ENCODE measurements around the gene HASPIN. TPM values are rescaled to one million over a fixed set of nuclear protein-coding genes. Genes with fewer than 3 reads are reported as not detected.

The HASPIN gene
- total RNA-seq, 1 experiment from 2014 or later: 30.0 TPM

DNA sequence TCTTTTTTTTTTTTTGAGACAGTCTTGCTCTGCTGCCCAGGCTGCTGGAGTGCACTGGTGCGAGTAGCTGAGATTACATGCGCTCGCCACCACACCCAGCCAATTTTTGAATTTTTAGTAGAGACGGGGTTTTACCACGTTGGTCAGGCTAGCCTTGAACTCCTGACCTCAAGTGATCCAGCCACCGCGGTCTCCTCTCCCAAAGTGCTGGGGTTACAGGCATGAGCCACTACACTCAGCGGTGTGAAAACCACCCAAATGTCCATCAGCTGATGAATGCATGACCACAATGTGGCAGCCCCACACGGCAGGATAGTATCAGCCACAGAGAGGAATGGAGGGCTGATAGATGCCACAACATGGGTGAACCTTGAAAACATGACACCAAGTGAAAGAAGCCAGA is 29.9 kb upstream of the HASPIN start (continued):
- TF ChIP-seq, protein P1, sequence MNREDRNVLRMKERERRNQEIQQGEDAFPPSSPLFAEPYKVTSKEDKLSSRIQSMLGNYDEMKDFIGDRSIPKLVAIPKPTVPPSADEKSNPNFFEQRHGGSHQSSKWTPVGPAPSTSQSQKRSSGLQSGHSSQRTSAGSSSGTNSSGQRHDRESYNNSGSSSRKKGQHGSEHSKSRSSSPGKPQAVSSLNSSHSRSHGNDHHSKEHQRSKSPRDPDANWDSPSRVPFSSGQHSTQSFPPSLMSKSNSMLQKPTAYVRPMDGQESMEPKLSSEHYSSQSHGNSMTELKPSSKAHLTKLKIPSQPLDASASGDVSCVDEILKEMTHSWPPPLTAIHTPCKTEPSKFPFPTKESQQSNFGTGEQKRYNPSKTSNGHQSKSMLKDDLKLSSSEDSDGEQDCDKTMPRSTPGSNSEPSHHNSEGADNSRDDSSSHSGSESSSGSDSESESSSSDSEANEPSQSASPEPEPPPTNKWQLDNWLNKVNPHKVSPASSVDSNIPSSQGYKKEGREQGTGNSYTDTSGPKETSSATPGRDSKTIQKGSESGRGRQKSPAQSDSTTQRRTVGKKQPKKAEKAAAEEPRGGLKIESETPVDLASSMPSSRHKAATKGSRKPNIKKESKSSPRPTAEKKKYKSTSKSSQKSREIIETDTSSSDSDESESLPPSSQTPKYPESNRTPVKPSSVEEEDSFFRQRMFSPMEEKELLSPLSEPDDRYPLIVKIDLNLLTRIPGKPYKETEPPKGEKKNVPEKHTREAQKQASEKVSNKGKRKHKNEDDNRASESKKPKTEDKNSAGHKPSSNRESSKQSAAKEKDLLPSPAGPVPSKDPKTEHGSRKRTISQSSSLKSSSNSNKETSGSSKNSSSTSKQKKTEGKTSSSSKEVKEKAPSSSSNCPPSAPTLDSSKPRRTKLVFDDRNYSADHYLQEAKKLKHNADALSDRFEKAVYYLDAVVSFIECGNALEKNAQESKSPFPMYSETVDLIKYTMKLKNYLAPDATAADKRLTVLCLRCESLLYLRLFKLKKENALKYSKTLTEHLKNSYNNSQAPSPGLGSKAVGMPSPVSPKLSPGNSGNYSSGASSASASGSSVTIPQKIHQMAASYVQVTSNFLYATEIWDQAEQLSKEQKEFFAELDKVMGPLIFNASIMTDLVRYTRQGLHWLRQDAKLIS (CRISPR knock-in tag; IDR thresholded peaks at IDR 0.05; ENCODE audit: borderline replicate concordance): no peak

DNA sequence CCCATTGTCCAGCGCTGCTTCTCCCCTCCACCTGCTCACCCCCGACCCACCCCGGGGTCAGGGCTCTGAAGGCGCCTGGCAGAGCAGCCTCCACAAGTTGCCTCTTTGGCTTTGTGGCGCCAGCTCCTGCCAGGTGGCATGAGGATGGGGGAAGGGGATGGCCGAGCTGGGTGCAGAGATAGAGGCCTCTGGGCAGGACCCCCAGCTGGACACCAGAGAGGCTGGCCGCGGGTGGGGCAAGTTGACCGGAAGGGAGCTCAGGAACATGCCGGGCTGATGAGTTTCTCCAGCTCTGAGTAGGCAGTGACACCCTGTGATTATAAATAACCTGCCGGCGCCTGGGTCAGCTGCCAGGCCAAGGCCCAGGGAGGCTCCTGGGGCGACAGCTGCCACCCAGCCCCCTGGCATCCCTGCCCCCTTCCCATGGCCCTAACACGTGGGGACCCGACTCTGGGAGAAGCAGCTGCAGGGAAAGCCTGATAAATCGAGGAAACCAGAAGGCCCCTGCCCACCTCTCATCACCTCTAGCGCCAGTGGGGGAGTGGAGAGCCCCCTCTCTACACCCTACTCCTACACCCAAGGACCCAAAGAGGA is 28.5 kb upstream of the HASPIN start:
- H3K27me3 Mint-ChIP-seq (ENCODE audit: low read depth): peaks cover 35% of the 10 kb centered on the region
- TF ChIP-seq MYBL2 (CRISPR knock-in tag; IDR thresholded peaks at IDR 0.05) (no peak), KAT7 (CRISPR knock-in tag; IDR thresholded peaks at IDR 0.05; ENCODE audit: borderline replicate concordance) (0 out of 2 replicates have a peak, but pooled peaks have one; percentile 46)
- ATAC-seq (no peak), DNase-seq (ENCODE audit: low spot score) (no peak)
- H3K9me3 Mint-ChIP-seq: 0 out of 2 replicates have a peak, but pooled peaks cover 7% of the 10 kb centered on the region
- no peaks in the 10 kb centered on the region for H3K36me3 Mint-ChIP-seq
- peak overlapping the region; percentile 63 for H3K4me3 Mint-ChIP-seq
- ChIA-PET CTCF (interaction anchor here (1.0 to 5.0 kb wide), 10 partner anchors 12 to 162 kb away, joined by 3 to 85 read pairs (median 6); partner anchors contain the start of genes HASPIN and SHPK), POLR2A (interaction anchor here (0.6 to 1.6 kb wide), 6 partner anchors 16 to 379 kb away, joined by 3 to 6 read pairs (median 3); partner anchors contain the start of gene HASPIN)
- H3K27ac Mint-ChIP-seq: no peak overlapping the region
- peaks cover 10% of the 10 kb centered on the region for H3K4me1 Mint-ChIP-seq

DNA sequence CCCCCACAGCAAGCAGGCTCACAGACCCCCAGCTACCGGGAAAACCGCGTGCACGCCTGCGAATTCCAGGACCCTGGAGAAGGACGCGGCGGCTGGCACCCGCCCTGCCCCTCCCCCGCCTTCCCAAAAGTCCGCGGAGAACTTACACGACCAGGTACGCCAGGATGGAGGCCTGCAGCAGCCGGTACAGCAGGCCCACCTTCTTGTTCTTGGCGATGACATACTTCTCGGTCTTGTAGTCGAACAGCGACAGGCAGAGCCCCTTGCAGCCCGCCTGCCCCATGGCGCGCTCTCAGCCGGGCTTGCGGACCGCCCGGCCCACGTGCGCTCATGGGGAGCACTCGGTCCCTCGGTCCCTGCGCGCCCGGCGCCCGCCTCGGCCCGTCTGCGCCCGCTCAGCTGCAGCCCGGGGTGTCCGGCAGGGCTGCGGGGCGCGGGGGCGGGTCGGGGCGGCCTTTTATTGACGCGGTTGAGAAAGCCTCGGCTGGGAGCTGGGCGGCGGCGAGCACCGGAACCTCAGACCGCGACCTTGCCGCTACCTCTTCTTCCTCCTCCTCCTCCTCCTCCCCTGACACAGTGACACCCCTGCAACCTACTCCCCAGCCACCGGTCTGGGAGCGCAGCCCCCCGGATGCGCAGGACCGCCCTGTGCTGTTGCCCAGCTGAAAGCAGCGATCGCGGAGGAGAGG is 27.8 kb upstream of the HASPIN start, which contains the start of gene P2RX5:
Gene P2RX5, minus strand, starts transcription at position 433 of the 689 bp plus-strand sequence. Its CDS starts 150 bp downstream, at position 283.
- ATAC-seq: peak; percentile 24
- Mint-ChIP-seq H3K36me3 (no peaks in the 10 kb centered on the region), H3K27me3 (ENCODE audit: low read depth) (peaks cover 35% of the 10 kb centered on the region), H3K4me3 (peak within 1 kb of the TSS; percentile 75), H3K4me1 (peaks cover 10% of the 10 kb centered on the region), H3K27ac (no peak within 1 kb of the TSS), H3K9me3 (peaks cover 8% of the 10 kb centered on the region; the same call in 1 of the 2 replicates)
- ChIA-PET CTCF (interaction anchor here (0.6 to 5.0 kb wide), 10 partner anchors 13 to 567 kb away, joined by 3 to 85 read pairs (median 6); partner anchors contain the start of genes HASPIN and SHPK), POLR2A (interaction anchor here (0.6 to 1.6 kb wide), 6 partner anchors 15 to 378 kb away, joined by 3 to 6 read pairs (median 3); partner anchors contain the start of gene HASPIN)
- DNase-seq (ENCODE audit: low spot score): peak; percentile 58
- TF ChIP-seq, protein P2, sequence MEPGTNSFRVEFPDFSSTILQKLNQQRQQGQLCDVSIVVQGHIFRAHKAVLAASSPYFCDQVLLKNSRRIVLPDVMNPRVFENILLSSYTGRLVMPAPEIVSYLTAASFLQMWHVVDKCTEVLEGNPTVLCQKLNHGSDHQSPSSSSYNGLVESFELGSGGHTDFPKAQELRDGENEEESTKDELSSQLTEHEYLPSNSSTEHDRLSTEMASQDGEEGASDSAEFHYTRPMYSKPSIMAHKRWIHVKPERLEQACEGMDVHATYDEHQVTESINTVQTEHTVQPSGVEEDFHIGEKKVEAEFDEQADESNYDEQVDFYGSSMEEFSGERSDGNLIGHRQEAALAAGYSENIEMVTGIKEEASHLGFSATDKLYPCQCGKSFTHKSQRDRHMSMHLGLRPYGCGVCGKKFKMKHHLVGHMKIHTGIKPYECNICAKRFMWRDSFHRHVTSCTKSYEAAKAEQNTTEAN (CRISPR knock-in tag; IDR thresholded peaks at IDR 0.05): no peak
- TF ChIP-seq, protein P3, sequence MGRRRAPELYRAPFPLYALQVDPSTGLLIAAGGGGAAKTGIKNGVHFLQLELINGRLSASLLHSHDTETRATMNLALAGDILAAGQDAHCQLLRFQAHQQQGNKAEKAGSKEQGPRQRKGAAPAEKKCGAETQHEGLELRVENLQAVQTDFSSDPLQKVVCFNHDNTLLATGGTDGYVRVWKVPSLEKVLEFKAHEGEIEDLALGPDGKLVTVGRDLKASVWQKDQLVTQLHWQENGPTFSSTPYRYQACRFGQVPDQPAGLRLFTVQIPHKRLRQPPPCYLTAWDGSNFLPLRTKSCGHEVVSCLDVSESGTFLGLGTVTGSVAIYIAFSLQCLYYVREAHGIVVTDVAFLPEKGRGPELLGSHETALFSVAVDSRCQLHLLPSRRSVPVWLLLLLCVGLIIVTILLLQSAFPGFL (CRISPR knock-in tag; IDR thresholded peaks at IDR 0.05; ENCODE audit: borderline replicate concordance): no peak
- TF ChIP-seq ZNF317 (CRISPR knock-in tag; IDR thresholded peaks at IDR 0.05; ENCODE audit: borderline replicate concordance, low read depth) (no peak), NFYB (CRISPR knock-in tag; conservative IDR thresholded peaks at IDR 0.05; ENCODE audit: low read depth) (no peak), FOXP1 (CRISPR knock-in tag; IDR thresholded peaks at IDR 0.05; ENCODE audit: borderline replicate concordance) (no peak), PRRX2 (CRISPR knock-in tag; IDR thresholded peaks at IDR 0.05) (no peak), TEAD4 (CRISPR knock-in tag; IDR thresholded peaks at IDR 0.05) (peak; percentile 82), FOXK1 (CRISPR knock-in tag; IDR thresholded peaks at IDR 0.05) (peak; percentile 38; the same call in 1 of the 2 replicates), RELA (CRISPR knock-in tag; IDR thresholded peaks at IDR 0.05; ENCODE audit: borderline replicate concordance) (no peak)
- TF ChIP-seq, protein P4, sequence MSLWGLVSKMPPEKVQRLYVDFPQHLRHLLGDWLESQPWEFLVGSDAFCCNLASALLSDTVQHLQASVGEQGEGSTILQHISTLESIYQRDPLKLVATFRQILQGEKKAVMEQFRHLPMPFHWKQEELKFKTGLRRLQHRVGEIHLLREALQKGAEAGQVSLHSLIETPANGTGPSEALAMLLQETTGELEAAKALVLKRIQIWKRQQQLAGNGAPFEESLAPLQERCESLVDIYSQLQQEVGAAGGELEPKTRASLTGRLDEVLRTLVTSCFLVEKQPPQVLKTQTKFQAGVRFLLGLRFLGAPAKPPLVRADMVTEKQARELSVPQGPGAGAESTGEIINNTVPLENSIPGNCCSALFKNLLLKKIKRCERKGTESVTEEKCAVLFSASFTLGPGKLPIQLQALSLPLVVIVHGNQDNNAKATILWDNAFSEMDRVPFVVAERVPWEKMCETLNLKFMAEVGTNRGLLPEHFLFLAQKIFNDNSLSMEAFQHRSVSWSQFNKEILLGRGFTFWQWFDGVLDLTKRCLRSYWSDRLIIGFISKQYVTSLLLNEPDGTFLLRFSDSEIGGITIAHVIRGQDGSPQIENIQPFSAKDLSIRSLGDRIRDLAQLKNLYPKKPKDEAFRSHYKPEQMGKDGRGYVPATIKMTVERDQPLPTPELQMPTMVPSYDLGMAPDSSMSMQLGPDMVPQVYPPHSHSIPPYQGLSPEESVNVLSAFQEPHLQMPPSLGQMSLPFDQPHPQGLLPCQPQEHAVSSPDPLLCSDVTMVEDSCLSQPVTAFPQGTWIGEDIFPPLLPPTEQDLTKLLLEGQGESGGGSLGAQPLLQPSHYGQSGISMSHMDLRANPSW (CRISPR knock-in tag; conservative IDR thresholded peaks at IDR 0.05; ENCODE audit: low read depth): no peak
- TF ChIP-seq, protein P1 (CRISPR knock-in tag; IDR thresholded peaks at IDR 0.05; ENCODE audit: borderline replicate concordance): no peak
- TF ChIP-seq, protein P5, sequence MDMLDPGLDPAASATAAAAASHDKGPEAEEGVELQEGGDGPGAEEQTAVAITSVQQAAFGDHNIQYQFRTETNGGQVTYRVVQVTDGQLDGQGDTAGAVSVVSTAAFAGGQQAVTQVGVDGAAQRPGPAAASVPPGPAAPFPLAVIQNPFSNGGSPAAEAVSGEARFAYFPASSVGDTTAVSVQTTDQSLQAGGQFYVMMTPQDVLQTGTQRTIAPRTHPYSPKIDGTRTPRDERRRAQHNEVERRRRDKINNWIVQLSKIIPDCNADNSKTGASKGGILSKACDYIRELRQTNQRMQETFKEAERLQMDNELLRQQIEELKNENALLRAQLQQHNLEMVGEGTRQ (CRISPR knock-in tag; IDR thresholded peaks at IDR 0.05): no peak

Measured in WTC11 (cell line).